GM21786 (cell line): Measurements from ENCODE around the gene MAGI2.

Source experiments
- ATAC-seq: cut with Tn5 transposase; IDR thresholded peaks from one replicate; pipeline ENCODE4 v1.9.1; 2021; ENCODE audit not compliant: unreplicated experiment

Gene MAGI2

GRCh38 chr7:79453558-79454360 lies at the start of gene MAGI2:
MAGI2 (minus strand) TSS chr7:79453667; CDS start chr7:79453320, 347 bp downstream.
- ATAC-seq = no peak

DNA sequence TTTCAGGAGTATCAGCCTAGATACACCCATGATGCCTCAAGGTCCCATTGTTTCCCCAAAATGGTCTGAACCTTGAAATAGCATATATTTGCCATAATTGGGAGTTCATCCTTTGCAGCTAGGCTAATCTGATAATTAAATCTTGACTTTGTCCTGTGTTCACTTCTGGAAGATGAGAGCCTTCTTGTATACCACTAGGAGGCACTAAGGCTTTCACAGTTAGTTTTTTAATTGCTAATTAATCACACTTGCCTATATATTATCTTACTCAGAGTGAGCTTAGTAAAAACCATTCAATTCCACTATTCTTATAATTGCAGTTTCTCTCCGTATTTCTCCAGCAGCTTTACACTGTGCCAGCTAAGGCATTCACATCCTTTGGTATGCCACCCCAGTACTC lies 48.7 kb upstream of the MAGI2 start:
- ATAC-seq = no peak

DNA sequence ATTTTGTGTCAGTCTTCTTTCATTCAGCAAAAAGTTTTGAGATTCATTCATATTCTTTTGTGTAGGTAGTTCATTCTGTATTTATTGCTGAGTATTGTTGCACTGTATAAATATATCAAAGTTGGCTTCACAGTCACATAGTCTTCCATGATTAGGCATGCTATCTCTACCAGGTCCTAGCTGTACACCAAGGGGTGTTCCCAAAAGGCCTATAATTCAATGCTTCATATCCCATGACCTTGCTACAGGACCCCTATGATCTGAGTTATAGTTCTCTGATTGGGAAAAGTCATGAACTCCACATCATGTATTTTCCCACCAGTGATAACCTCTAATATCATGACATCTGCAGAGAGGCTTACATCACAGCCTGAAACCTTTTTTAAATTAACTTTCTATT lies 47.3 kb upstream of the MAGI2 start:
- no peak for ATAC-seq

- no peak for ATAC-seq
Measured at GRCh38 chr7:79497728-79498127, 44.3 kb upstream of the MAGI2 start.

DNA sequence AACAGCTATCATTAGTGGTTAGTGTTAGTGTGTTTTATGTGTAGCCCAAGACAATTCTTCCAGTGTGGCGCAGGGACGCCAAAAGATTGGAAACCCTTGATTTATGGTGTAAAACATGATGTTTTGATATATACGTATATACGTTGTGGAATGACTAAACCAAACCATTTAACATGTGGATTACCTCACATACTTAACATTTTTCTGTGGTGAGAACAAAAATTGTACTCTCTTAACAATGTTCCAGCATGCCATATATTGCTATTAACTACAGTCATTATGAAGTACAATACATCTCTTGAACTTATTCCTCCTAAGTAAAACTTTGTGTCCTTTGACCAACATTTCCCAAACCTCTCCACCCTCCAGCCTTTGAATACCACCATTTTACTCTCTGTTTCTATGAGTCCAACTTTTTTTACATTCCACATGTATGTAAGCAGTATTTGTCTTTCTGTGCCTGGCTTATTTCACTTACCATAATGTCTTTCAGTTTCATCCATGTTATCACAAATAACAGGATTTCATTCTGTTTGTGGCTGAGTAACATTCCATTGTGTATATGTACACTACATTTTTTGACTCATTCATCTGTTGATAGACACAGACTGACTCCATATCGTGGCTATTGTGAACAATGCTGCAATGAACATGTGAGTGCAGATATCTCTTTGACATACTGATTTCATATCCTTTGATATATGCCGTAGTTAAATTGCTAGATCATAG lies 42.2 kb upstream of the MAGI2 start:
- no peak for ATAC-seq

- no peak for ATAC-seq
Measured at GRCh38 chr7:79494046-79494445, 40.6 kb upstream of the MAGI2 start.

DNA sequence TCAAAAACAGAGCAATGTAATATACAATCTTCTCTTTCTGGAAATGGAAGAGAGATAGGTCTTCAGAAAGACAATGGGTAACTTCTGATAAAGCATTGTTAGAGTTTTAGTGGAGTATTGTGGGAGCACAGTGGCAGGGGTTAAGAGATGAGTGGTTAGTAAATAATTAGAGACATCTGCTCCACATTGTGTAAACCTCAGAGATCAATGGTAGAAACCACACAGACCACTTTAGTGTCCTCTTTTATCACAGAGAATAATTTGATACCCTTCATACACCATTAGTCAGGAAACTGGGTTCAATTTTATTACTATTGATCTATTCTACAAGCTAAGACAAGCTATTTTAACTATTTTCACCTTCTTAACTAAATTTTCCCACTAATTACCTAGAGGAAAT lies 35.9 kb upstream of the MAGI2 start:
- ATAC-seq = no peak

GRCh38 chr7:79478386-79478785 lies 24.9 kb upstream of the MAGI2 start:
- ATAC-seq = no peak

- no peak for ATAC-seq
Measured at GRCh38 chr7:79475455-79475854, 22.0 kb upstream of the MAGI2 start.

- no peak for ATAC-seq
Measured at GRCh38 chr7:79471699-79472098, 18.2 kb upstream of the MAGI2 start.

DNA sequence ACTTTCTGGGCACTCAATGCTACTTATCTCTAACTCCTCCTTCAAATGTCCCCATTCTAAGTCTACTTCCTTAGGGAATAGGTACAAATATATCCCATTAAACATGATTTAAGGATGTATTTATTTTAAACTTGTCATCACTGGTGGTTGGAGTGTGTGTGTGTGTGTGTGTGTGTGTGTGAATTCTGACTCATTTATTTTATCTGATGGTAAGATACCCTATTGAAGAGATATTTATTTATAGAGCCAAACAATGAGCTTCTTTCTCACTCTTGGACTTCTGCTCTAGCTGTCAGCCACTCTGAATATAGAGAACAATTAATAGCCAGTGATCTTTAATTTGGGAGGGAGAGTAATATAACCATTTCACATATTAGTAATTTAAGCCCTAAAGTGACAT lies 17.8 kb upstream of the MAGI2 start:
- ATAC-seq = no peak

GRCh38 chr7:79465551-79465950 lies 12.1 kb upstream of the MAGI2 start:
- no peak for ATAC-seq

DNA sequence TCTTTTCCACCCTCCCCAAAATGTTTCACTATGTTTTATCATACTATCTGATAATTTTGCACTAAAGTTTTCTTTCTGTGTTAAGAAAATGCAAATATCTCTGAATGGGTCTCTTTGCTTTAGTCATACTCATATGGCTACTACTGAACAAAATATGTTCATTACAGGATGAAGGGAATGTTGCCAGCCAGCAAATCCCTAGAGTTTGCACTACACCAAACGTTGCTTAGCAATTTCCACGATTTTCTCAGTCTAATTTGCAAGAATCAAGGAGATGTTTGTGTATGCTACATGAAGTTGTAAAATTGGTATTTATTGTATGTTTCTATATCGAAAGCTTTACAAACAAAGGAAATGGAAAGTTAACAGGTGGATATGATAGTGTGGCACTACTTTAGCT lies 10.6 kb upstream of the MAGI2 start:
- no peak for ATAC-seq

GRCh38 chr7:79462390-79462789 lies 8.9 kb upstream of the MAGI2 start:
- no peak for ATAC-seq

DNA sequence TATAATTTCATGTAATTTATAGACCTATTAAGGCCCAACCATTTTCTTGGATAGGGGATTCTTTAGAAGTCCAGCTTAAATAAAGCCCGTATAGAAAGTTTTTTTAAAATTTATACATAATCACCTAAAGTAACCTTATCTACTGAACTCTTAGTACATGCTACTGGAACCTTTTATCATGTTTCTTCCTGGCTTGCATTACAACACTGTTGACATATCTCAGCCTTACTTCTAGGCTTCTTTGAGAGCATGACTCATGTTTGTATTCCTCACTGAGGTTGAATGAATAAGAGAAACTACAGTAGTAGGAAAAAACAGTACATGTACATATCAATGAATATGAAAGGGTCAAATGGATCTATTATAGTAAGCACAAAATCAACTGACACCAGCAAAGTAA lies 8.2 kb upstream of the MAGI2 start:
- no peak for ATAC-seq

DNA sequence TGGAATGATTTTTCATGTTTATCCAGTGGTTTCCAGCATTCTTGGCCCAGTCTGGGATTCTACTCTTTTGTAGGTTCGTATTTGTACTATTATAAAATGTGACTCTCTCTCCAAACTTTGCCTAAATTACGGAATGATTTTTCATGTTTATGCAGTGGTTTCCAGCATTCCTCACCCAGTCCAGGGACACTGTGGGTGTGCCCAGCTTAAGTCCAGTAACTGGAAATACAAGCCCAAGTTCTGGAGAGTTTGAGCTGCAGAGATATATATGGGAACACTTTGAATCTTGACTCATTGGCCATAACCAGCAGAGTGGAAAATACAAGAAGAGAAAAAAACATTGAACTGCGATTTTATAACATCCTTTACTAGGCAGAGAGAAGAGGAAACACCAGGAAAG lies 5.9 kb upstream of the MAGI2 start:
- no peak for ATAC-seq

DNA sequence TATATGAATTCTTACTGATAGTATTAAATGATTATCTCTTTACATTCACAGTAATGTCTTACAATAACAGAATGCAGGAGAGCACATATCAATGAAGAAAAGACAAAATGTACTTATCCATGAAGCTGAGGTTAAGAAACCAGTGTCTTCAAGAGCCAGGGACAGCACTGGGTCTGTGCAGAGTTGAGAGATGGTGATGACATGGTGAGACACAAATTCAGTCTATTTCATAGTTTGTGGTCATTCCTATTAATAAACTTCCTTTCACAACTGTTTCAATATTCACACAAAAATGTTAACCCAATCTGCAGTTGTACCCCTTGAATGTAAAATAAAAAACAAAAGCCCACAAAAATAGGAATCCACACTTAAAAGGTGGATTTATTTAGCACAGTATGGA lies 5.3 kb upstream of the MAGI2 start:
- no peak for ATAC-seq

DNA sequence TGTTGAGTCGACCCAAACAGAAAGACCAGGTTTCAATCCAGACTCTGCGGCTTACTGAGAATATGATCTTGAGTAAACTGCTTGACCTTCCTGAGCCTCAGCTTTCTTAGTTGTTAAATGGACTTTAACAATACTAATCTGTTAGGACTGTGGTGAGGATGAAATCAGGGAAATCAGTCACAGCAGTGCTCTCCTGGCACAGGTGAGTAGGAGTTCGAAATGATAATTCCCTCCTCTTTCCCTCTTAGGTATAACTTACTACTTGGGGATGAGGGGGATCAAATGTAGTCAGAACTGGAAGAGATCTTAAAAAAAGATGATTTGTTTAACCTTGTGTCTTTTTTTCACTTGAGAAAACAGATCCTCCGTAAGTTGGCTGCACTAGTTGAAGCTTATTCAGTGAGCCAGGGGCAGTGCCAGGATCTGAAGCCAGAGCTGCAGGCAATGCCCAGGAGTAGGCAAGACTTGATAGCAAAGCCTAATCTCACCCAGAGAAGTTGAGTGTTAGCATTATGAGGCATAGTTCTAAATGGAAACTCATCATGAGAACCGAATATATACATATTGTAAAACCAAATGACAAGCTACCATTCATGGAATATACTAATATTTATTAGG lies 1.8 kb upstream of the MAGI2 start:
- no peak for ATAC-seq

DNA sequence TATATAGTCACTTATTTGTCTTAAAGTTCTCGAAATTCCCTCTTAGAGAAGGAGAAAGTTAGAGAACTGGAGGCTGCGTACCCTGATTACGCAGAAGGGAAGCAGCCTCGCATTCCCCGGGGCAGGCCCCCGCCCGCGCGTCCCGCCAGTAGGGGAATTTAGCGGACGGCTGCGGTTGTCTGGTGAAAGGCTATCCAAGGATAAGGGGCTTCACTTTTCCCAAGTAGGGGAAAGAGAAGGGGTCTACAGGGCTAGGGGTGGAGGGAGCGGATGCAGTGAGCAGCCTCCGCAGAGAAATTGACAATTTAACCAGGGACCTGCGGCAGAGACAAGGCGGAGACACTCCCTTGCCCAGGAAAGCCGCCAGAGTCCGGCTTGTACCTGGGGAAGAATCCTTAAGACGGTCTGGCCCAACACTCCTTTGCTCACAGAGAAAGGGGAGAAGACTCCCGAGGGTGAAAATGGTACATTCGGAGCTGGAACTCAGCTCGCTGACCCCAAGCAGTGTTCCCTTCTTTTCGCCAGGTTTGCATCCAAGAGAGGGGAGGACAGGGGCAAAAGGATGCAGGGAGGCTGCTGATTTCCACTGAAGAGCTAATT lies 994 bp upstream of the MAGI2 start:
- no peak for ATAC-seq

GRCh38 chr7:79453266-79453557 lies 255 bp downstream of the MAGI2 start:
- no peak for ATAC-seq

- no peak for ATAC-seq
Measured at GRCh38 chr7:79452495-79453265, 787 bp downstream of the MAGI2 start.
